DMS153 treated with DMSO at 0.1 percent for 48 hours (cell line): ENCODE data around the gene NPHS1.
A peak's percentile ranks its signal among the peaks of the same experiment; 100 is the strongest.
"Not testable (repeated sequence)": the region's sequence is repeated elsewhere in the genome, so short reads cannot be mapped to it uniquely, and the experiment has no call there.

Source experiments
- DNase-seq: peaks from one replicate; lab custom pipeline; 2025; ENCODE audit not compliant: unreplicated experiment; lab: John Stamatoyannopoulos, UW

The NPHS1 gene, protein sequence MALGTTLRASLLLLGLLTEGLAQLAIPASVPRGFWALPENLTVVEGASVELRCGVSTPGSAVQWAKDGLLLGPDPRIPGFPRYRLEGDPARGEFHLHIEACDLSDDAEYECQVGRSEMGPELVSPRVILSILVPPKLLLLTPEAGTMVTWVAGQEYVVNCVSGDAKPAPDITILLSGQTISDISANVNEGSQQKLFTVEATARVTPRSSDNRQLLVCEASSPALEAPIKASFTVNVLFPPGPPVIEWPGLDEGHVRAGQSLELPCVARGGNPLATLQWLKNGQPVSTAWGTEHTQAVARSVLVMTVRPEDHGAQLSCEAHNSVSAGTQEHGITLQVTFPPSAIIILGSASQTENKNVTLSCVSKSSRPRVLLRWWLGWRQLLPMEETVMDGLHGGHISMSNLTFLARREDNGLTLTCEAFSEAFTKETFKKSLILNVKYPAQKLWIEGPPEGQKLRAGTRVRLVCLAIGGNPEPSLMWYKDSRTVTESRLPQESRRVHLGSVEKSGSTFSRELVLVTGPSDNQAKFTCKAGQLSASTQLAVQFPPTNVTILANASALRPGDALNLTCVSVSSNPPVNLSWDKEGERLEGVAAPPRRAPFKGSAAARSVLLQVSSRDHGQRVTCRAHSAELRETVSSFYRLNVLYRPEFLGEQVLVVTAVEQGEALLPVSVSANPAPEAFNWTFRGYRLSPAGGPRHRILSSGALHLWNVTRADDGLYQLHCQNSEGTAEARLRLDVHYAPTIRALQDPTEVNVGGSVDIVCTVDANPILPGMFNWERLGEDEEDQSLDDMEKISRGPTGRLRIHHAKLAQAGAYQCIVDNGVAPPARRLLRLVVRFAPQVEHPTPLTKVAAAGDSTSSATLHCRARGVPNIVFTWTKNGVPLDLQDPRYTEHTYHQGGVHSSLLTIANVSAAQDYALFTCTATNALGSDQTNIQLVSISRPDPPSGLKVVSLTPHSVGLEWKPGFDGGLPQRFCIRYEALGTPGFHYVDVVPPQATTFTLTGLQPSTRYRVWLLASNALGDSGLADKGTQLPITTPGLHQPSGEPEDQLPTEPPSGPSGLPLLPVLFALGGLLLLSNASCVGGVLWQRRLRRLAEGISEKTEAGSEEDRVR (N-terminal part only)

DNA sequence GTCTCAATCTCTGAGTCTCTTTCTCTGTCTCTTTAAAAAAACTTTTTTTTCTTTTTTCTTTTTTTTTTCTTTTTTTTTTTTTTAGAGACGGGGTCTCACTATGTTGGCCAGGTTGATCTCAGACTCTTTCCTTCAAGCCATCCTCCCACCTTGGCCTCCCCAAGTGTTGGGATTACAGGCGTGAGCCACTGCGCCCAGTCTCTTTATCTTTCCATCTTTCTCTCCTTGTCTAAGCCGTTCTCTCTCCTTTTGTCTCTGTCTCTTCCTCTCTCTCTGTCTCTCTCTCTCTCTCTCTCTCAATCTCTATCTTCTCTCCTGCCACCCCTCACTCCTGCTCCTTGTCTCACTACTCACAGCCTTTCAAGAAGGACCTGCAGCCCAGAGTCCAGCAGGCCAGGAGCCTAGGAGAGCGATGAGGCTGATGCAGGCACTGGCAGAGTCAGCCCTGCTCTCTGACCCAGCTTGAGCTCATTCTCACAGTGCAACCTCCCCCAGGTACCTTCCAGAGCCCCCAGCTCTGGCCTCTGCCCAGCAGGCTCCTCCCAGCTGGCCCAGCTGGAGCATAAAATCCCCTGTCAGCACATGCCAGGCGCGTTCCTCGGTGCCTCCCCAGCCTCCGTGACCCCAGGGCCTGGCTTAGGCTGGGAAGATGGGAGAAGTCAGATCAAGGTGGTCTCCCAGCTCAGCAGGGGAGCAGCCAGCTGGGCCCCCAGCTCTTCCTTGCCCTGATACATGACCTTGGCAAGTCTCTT lies at the start of gene NPHS1:
NPHS1 (minus strand) TSS at position 476 of the 752 bp plus-strand sequence. CDS start 667 bp downstream, outside the sequence.
- no peak for DNase-seq

DNA sequence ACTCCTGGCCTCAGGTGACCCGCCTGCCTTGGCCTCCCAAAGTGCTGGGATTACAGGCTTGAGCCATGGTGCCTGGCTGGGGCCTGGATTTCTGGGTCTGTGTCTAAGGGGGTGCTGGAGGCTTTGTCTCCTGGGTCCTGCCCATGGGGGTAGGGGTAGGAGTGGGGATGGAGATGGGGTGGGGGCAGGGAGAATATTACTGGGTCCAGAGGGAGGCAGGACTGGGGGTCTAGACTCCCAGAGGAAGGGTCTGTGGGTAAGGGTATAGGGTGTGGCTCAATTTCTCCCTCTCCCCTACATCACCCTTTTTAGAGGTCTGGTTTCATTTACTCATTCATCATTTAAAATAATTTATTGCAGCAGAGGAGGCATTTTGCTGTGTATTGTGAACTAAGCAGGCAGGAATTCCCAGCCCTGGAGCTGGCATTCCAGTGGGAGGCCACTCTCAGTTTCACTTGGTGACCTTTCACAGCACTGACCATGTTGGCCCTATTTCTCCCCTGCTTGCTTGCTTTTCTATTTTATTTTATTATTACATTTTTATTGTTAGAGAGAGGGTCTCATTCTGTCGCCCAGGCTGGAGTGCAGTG lies 48.8 kb upstream of the NPHS1 start:
- no peak for DNase-seq

DNA sequence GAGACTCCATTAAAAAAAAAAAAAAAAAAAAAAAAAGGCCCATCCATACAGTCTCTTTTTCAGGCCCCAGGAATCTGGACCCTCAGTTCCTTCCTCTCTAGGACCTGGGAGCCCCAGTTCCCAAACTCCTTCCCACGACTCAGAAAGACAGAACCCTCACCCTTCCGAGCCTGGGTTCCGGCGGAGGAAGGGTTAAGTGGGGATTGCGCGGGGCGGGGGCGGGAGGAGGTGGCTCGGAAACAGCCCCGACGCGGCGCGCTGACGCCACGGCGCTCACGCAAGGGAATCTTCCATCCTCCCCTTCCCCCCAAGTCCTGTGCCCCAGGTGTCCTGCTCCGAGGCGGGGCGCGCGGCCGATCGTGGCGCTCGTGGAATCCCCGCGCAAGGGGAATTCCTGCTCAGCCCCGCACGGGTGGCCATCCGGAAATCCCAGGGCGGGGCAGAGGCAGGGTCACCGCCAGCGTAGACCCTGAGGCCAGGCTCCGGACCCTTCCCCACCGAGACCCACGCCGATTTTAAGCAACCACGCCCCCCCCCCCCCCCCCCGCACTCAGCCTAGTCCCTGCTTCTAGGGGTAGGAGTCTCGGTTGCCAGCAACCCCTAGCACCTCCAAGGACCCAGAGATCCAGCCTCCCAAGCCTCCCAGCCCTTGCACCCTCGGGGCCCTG lies 47.4 kb upstream of the NPHS1 start:
- peak; percentile 38 for DNase-seq

DNA sequence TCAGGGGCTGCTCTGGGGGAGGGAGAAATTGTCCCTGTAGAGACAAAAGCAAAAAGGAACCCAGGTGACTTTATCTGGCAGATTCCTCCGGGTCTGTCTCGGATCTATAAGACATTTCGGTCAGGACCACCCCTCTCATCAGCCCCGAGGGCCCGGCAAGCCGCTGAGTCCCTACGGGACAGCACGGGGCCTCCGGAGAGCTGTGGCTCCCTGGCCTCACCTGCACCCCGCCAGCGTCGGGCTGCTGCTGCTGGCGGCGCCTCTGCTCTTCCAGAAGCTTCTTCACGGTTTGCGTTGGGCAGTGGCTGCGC lies 46.1 kb upstream of the NPHS1 start:
- no peak for DNase-seq

DNA sequence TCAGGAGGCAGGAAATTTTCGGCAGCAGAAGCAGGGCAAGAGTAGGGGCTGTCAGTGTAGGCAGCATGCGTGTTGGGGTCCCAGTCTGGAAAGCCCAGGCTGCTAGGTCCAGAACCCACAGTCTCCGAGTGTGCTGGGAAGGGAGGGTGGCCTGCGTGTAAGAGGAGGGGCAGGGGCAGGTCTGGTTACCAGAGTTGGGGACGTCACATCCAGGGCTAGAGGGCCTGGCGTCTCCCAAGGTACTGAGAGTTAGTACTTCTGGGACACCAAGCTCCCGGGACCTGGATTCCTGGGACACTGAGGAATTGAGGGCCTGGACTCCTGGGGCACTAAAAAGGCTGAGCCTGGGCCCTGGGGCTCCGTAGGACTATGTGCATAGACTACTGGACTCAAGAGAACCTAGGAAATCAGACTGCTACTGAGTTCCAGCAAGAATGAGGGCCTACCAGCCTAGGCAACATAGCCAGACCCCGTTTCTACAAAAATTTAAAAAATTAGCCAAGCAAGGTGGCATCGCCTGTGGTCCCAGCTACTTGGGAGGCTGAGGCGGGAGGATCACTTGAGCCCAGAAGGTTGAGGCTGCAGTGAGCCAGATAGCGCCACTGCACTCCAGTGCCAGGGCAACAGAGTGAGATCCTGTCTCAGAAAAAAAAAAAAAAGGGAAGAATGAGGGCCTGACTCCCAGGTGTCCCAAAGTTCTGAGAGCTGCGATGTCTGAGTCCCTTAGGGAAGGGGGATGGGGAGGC lies 45.6 kb upstream of the NPHS1 start:
- no peak for DNase-seq

DNA sequence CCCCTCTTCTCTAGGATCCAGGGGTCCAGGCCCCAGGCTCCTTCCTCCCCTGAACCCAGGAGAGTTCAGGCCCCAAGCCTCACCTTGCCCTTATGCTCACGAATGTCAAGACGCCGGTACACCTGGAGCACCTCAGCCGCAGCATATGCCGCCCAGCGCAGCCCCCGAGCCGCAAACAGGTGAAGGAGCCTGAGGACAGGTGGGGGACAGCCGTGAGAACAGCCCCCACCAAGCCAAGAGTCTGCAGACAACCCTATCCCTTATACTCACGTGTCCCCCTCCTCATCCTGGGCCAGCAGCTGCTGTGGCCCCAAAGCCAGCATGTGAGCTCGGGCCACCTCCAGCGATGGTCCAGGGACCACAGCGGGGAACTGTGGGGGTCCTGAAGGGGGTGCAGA lies 44.3 kb upstream of the NPHS1 start:
- no peak for DNase-seq

DNA sequence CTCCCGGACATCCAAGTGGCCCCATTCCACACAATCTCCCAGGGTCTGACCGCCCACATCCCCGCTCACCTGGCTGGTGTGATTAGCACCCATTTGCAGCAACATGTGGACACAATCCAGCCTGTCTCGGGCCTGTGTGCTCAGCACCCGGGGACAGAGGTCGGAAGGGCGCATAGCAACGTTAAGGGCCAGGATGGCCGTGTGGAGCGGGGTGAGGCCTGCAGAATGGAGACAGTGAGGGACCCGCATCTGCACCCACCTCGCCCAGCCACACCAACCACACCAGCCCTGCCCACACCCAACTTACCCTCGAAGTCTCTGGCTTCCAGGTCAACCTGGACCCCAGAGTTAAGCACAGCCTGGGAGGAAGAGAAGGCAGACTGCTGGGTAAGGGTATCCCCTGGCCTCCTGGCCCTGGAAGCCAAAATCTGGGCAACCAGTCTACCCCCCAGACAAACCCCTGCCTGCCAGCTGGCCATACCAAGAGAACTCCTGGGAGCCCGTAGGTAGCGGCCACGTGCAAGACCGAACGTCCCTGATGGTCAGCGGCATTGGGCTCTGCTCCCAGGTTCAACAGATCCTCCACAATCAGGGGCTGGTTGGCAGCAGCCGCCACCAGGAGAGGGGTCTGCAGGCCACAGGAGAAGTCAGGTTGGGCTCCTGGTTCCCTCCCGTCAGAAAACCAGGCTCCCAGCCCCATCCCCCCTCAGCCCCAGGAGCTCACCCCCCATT lies 43.8 kb upstream of the NPHS1 start:
- no peak for DNase-seq

DNA sequence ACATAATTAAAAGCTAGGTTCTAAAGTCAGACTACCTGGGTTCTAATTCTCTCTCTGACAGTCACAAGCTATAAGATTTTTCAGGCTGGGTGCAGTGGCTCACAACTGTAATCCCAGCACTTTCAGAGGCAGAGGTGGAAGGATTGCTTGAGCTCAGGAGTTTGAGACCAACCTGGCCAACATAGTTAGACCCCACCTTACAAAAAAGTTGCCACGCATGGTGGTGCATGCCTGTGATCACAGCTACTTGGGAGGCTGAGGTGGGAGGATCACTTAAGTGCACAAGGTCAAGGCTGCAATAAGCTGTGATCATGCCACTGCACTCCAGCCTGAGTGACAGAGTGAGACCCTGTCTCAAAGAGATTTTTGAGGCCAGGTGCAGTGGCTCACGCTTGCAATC lies 42.0 kb upstream of the NPHS1 start:
- no peak for DNase-seq

DNA sequence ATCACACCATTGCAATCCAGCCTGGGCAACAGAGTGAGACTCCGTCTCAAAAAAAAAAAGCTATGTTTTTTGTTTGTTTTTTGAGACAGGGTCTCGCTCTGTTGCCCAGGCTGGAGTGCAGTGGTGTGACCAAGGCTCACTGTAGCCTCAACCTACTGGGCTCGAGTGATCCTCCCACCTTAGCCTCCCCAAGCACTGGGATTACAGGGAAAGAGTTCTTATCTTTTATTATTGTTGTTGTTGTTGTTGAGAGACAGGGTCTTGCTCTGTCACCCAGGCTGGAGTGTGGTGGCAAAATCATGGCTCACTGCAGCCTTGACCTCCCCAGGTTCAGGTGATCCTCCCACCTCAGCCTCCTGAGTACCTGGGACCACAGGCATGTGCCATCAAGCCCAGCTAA lies 39.5 kb upstream of the NPHS1 start:
- not testable (repeated sequence) for DNase-seq

DNA sequence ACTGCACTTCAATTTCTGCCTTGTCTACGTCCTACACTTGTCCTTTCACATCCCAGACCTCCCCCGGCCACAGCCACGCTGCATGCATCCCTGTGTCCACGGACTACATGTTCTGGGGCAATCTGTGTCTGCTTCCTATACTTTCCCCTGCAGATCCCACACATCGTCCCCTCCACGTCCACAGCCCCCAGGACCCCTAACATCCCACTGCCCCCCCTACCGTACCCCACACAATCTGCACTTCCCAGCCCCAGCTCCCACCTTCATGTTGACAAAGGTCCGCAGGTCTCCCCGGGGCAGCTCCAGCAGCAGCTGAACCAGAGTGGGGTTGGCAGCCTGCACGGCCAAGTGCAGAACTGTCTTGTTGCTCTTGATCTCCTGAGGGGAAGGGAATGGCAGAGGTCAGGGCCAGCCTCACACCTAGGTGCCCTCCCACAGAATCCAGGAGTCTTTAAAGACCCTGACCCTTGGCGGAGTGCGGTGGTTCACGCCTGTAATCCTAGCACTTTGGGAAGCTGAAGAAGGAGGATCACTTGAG lies 37.9 kb upstream of the NPHS1 start:
- no peak for DNase-seq

DNA sequence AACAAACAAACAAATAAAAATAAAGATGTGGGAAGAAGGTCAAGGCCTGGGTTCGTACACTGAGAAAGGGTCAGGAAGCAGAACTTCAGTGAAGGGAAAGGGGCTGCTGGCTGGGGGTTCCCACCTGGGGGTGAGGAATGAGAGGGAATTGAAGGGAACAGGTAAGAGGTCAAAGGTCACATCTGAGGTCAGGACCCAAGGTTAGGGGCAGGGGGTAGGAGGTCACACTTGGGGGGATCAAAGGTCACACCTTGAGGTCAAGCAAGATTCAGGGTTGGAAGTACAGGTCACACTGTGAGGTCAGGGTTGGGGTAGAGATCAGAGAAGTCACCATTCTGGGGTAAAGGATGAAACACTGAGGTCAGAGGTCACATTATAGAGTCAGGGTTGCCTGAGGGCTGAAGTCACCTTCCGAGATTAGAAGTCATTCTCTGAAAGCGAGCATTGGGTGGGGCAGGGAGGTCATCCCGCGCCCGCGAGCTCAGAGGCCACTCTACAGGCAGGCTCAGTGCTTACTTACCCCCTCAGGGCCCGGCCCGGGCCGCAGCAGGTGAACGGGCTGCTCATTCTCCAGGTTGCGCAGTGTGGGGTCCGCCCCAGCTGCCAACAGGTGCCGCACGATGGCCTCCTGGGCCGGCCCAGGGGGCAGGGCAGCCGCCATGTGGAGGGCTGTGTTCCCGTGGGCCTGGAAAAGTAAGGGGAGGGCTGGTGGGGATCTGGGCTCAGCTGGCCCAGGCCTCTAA lies 37.2 kb upstream of the NPHS1 start:
- no peak for DNase-seq

DNA sequence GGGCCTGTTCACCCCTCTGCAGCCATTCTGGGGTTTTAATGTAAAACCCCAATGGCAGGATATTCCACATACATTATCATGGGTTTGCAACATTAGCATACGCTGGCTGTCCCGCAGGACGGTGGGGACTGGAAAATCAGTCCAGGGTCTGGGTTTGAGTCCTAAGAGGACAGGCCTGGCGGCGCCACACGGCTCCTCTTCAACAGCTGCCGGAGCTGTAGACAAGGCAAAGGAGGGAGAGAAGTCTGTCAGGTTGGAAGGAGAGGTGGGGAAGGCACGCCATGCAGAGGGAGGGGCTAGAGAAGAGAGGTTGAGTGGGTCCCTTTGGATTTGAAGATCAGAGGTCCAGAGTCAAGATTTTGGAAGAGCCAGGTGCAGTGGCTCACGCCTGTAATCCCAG lies 36.1 kb upstream of the NPHS1 start:
- DNase-seq, result no peak

DNA sequence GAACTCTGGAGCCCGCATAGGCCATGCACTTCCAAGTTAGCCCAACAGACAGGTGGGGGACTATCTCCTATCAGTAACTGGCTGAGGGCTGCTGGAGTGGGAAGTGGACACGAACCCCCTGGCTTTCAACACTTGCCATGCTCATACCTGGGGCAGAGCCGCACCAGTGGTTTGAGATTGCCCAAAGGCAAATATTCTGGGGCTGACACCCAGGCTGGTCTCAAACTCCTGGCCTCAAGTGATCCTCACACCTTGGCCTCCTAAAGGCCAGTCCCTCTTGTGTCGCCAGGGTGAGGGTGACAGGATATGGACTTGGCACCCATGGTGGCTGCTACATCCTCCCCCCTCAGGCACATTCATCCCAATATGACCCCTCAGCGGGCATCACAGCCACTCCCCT lies 34.9 kb upstream of the NPHS1 start:
- no peak for DNase-seq

DNA sequence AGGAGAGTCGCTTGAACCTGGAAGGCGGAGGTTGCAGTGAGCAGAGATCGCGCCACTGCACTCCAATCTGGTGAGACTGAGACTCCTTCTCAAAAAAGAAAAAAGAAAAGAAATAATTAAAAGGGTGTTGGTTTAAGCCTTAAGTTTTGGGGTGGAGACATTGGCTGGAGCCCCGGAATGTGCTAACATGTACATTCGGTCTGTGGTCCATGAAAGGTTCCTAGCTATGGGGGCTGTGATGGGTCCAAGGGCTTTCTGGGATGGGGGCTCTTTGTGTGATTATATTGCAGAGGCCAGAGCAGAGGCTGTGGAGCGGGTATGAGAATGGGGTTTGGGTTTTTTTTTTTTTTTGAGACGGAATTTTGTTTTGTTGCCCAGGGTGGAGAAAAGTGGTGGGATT lies 33.6 kb upstream of the NPHS1 start:
- no peak for DNase-seq

DNA sequence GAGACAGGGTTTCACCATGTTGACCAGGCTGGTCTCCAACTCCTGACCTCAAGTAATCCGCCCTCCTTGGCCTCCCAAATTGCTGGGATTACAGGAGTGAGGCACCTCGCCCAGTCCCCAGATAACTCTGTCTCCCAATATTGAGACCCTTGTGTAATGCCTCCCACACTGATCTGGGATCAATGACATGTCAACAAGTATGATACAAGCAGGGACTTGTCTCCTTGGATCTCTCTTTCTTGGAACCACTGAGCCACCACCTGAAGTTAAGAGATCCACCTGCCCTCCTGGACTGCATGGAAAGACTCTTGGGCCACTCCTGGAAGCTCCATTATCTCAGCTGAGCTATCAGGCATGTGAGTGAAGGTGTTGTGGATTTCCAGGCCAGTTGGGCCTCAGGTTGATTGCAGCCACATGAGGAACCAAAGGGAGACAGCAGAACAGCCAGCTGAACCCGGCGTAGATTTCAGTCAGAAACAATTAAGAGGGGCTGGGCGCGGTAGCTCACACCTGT lies 33.0 kb upstream of the NPHS1 start:
- no peak for DNase-seq

DNA sequence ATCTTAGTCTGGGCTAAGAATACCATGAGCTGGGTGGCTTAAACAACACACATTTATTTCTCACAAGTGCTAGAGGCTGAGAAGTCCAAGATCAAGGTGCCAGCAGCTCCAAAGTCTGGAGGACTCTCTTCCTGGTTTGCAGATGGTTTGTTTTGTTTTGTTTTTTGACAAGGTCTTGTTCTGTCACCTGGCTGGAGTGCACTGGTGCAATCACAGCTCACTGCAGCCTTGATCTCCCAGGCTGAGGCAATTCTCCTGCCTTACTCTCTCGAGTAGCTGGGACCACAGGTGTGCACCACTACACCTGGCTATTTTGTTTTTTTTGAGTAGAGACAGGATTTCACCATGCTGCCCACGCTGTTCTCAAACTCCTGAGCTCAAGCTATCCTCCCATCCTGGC lies 31.6 kb upstream of the NPHS1 start:
- no peak for DNase-seq

DNA sequence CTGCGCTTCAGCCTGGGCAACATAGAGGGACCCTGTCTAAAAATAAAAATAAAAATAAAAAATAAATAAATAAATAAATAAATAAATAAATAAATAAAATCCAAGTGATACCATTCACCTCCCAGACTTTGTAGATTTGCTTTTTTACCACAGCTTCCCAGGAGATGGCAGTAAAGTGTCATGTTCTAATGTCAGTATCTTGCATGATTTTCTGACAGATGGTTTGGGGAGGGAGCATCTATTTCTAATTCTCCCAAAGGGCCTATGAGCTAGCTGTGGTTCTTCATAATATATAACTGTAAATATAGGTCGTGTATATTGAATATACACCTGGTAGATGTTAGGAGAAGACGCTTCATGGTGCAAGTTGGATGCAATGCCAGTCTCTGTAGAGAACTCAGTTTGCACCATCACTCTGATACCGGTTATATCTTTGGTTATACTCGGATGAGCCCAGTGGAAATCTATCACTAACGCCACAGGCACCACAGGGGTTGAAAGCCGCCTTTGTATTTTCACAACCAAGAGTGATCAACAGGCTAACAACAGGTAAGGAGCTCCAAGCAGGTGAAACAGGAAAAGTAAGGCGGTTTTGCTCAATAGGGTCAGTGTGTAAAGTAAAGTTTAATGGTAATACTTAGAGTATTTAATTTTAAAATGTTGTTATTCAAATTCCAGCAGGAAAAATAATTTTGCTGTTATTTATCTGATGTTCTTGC lies 30.0 kb upstream of the NPHS1 start:
- DNase-seq, result peak; percentile 60
